Colon (tissue), 2 donors: ENCODE data around the gene ZNF521.

Experiments used
- FAIRE-seq: peaks from 2 replicates; lab custom pipeline; 2012; peaks lifted over from hg19 to GRCh38; lab: Jason Lieb, UNC
- donor health status: control.
- donor health status: control.

Gene ZNF521

GRCh38 chr18:25351777-25352628 lies at the start of gene ZNF521:
ZNF521 (minus strand) TSS chr18:25352166; CDS start chr18:25350946, 1,220 bp downstream.
- no peak for FAIRE-seq

GRCh38 chr18:25399554-25399953 lies 47.6 kb upstream of the ZNF521 start:
- no peak for FAIRE-seq

- FAIRE-seq = no peak
Observed at GRCh38 chr18:25392192-25392591, 40.2 kb upstream of the ZNF521 start.

- no peak for FAIRE-seq
Observed at GRCh38 chr18:25373432-25374179, 21.6 kb upstream of the ZNF521 start.

- no peak for FAIRE-seq
Observed at GRCh38 chr18:25370391-25370790, 18.4 kb upstream of the ZNF521 start.

- no peak for FAIRE-seq
Observed at GRCh38 chr18:25365242-25365641, 13.3 kb upstream of the ZNF521 start.

GRCh38 chr18:25364732-25365131 lies 12.8 kb upstream of the ZNF521 start:
- FAIRE-seq = no peak

- FAIRE-seq = no peak
Observed at GRCh38 chr18:25360301-25360899, 8.4 kb upstream of the ZNF521 start.

GRCh38 chr18:25353080-25353479 lies 1.1 kb upstream of the ZNF521 start:
- FAIRE-seq = no peak

- FAIRE-seq = no peak
Observed at GRCh38 chr18:25352629-25353005, 651 bp upstream of the ZNF521 start.

- no peak for FAIRE-seq
Observed at GRCh38 chr18:25351280-25351775, 638 bp downstream of the ZNF521 start.

- no peak for FAIRE-seq
Observed at GRCh38 chr18:25350489-25351251, 1.3 kb downstream of the ZNF521 start.

GRCh38 chr18:25349926-25350487 lies 2.0 kb downstream of the ZNF521 start:
- FAIRE-seq = no peak

GRCh38 chr18:25349131-25349925 lies 2.6 kb downstream of the ZNF521 start:
- no peak for FAIRE-seq

GRCh38 chr18:25348386-25349130 lies 3.4 kb downstream of the ZNF521 start:
- no peak for FAIRE-seq

GRCh38 chr18:25346561-25346960 lies 5.4 kb downstream of the ZNF521 start:
- FAIRE-seq = no peak

- FAIRE-seq = no peak
Observed at GRCh38 chr18:25345081-25345866, 6.7 kb downstream of the ZNF521 start.

GRCh38 chr18:25341831-25342230 lies 10.1 kb downstream of the ZNF521 start:
- FAIRE-seq = no peak

- FAIRE-seq = no peak
Observed at GRCh38 chr18:25340762-25341161, 11.2 kb downstream of the ZNF521 start.
